Inferior parietal cortex (tissue), 1 donor: ENCODE measurements around the gene EGLN2.
"Not testable (repeated sequence)": the region's sequence is repeated elsewhere in the genome, so short reads cannot be mapped to it uniquely, and the experiment has no call there.

Source experiments
- DNase-seq: peaks from one replicate; pipeline ENCODE4 v3.0.0-alpha.2; 2016; ENCODE audit errors: extremely low spot score

The EGLN2 gene

DNA sequence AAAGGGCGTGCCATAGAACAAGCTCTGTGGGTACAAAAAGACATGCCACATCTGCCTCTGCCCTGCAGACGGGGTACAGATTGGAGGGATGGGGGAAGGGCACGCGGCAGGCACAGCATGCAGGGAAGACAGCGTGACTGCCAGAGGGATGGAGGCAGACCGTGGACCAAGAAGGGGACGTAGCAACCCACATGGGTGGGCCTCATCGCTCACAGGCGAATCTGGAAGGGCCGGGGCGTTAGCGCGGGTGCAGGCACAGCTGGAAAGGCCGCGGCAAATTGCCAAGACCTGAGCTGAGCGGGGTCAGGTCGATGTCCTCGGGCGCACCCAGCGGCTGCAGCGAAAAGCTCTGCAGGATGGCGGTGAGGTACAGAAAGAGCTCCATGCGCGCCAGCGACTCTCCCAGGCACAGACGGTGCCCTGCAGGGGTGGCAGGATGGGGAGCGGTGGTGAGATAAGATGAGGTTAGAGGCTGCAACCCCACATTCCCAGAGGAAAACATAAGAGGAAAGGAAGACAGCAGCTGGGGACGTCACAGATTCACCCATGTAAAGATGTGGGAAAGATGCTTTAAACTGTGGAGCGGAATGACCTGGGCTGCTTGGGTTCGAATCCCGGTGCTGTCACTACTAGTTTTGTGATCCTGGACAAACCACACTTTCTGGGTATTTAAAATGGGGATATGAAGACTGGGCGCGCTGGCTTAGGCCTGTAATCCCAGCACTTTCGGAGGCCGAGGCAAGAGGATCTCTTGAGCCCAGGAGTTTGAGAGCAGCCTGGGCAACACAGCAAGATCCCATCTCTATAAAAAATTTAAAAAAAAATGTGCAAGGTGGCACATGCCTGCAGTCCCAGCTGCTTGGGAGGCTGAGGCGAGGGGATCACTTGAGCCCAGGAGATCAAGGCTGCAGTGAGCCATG, 19.7 kb downstream of the EGLN2 start:
- not testable (repeated sequence) for DNase-seq

DNA sequence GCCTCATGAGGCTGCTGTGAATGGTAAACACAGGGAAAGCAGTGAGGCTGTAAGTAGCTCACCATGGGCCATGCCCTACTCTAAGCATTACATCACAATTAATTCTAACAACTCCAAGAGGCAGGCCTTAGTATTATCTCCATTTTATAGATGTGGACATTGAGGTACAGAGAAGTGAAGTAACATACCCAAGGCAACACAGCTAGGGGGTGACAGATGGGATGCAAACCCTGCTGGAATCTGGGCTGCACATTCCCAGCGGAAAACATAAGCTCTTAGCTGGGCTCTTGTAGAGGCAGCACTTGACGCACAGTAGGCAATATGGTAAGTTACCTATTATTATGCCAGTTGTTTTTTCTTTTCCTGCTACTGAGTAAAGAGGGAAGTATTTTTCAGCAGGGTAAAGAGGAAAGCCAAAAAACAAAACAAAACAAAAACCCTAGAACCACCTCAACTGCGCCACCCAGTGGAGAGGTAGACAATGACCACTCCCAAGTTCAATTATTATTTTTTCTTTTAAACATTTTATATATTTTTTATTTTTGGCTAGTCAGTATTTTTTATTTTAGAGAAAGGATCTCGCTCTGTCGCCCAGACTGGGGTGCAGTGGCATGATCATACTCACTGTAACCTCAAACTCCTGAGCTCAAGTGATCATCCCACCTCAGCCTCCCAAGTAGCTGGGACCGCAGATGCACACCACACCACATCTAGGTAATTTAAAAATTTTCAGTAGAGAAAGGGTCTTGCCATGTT, 20.7 kb downstream of the EGLN2 start:
- DNase-seq, result peak; percentile 69

GRCh38 chr19:40822161-40822560, 23.2 kb downstream of the EGLN2 start:
- DNase-seq, result no peak

DNA sequence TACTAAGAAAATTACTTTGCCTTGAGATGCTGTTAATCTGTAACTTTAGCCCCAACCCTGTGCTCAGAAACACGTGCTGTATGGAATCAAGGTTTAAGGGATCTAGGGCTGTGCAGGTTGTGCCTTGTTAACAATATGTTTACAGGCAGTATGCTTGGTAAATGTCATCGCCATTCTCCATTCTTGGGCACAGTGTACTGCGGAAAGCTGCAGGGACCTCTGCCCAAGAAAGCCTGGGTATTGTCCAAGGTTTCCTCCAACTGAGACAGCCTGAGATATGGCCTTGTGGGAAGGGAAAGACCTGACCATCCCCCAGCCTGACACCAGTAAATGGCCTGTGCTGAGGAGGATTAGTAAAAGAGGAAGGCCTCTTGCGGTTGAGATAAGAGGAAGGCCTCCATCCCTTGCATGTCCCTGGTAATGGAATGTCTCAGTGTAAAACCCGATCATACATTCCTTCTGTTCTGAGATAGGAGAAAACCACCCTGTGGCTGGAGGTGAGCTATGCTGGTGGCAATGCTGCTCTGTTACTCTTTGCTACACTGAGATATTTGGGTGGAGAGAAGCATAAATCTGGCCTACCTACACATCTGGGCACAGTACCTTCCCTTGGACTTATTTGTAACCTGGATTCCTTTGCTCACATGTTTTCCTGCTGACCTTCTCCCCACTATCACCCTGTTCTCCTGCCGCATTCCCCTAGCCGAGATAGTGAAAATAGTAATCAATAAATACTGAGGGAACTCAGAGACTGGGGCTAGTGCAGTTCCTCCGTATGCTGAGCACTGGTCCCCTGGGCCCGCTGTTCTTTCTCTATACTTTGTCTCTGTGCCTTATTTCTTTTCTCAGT, 23.9 kb downstream of the EGLN2 start:
- DNase-seq, result not testable (repeated sequence)

DNA sequence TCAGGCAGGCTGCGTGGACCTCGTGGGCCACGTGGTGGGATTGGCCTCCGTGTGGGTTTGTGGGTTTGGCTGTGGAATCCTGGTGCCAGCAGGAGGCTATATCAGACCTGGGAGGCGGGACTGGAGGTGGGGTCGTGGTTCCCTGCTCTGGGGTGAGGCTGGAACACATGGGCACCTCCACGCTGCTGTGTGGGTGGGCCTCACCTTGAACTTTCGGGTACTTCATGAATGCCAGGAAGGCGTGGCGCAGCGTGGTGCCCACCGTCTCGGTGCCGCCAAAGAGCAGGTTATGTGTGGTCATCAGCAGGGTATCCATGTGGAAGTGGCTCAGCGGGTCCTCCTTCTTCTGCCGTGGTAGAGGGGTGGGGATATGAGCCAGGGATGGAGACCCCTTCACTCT, 25.9 kb downstream of the EGLN2 start:
- not testable (repeated sequence) for DNase-seq

GRCh38 chr19:40825460-40826095, 26.6 kb downstream of the EGLN2 start:
- DNase-seq, result not testable (repeated sequence)

DNA sequence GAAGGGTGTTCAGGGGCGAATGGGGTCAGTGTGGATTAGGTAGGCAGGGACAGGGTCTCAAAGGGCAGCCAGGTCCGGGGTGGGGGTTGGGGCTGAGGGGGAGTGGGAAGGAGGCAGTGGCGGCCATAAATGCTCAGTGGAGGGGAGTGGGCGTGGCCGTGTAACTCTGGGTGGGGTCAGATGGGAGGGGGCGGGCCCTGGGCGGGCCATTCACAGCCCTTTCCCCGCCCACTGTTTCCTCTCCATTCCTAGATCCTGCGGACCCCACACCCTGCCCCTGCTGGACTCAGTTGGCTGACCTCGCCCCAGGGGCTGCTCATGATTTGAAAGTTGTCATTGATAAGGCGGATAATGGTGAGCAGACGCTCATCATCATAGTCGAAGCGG, 27.3 kb downstream of the EGLN2 start:
- not testable (repeated sequence) for DNase-seq

DNA sequence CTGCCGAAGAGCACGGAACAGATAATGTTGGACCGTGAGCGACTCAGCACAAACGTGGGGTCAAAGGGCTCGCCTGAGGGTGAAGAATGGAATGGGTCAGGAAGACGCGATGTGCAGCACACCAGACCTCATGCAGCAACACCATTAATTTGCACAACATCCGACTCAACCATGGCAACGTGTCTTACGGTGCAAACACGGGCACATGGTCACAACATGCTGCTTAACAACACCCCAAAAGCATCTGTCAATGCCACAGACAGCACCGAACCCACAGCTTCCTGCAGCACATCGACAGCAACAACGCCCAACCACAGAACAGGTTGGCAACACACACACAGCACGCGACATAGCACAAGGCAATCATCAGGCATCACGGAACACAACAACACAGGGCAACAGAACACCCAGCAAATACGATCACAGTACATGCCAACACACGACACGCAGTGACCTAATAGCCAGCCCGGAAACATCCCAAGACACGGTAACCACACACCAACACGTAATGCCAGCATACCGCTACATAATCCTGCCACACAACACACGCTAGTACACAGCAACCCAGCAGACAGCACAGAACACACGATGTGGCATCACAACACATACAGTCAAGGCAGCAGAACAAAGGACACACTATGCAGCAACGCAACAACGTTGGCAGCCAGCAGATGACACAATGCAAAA, 27.9 kb downstream of the EGLN2 start:
- DNase-seq, result not testable (repeated sequence)

GRCh38 chr19:40827386-40828247, 28.6 kb downstream of the EGLN2 start:
- DNase-seq, result no peak

GRCh38 chr19:40829205-40829604, 30.2 kb downstream of the EGLN2 start:
- DNase-seq, result no peak

GRCh38 chr19:40830741-40831140, 31.8 kb downstream of the EGLN2 start:
- not testable (repeated sequence) for DNase-seq

DNA sequence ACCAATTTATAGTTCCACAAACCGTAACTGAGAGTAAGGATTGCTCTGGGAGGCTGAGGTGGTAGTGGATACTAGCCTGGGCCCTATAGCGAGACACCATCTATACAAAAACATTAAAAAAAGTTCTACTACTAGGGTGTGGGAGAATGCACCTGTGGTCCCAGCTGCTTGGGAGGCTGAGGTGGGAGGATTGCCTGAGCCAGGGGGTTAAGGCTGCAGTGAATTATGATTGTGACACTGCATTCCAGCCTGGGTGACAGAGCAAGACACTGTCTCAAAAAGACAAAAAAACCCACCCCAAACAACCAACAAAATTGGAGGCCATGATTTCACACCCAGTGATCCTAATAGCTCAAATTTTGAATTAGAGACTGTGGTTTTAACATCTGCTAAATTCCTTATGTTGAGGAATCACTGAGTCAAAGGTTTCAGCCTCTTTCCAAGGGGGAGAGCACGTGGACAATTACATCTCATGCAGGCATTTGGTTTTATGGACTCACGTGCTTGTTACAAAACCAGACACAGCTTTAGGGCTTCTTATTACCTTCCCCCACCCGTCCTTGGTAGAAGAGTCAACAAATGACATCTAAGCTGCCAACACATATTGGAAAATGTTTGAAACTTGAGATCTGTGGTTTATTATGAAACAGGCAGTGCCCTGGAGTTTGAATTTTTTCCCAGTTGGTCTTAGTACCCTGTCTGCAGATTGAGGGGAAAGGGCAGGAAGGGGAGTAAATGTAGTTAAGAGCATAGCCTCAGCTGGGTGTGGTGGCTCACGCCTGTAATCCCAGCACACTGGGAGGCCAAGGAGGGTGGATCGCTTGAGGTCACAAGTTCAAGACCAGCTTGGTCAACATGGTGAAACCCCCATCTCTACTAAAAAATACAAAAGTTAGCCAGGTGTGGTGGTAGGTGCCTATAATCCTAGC, 32.8 kb downstream of the EGLN2 start:
- no peak for DNase-seq

- not testable (repeated sequence) for DNase-seq
Observed at GRCh38 chr19:40832431-40832790, 33.4 kb downstream of the EGLN2 start.

DNA sequence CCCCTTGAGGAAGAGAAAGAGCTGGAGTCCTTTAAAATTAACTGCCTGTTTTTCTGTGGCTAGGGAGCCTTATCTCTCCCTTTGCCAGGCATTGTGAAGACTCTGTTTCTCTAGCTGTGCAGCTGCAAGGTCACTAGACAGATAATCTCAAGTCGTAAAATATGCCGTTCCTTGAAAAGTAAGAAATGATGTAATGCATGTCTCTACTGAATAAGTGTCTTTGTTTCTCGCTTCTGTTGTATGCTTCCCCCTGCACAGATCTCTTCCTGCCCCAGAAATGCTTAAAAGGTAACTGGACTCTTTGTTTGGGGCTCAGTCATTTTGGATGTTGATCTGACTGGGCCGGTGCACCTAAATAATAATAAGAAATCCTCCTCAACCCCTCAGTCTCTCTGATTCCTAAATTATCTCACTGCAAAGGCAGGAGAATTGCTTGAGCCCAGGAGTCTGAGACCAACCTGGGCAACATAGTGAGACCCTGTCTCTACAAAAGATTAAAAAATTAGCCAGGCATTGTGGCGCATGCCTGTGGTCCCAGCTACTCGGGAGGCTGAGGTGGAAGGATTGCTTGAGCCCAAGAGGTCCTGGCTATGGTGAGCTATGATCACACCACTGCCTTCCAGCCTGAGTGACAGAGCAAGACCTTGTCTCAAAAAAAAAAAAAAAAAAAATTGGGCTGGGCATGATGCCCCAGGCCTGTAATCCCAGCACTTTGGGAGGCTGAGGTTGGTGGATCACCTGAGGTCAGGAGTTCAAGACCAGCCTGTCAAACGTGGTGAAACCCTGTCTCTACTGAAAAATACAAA, 34.9 kb downstream of the EGLN2 start:
- DNase-seq, result peak; percentile 6

DNA sequence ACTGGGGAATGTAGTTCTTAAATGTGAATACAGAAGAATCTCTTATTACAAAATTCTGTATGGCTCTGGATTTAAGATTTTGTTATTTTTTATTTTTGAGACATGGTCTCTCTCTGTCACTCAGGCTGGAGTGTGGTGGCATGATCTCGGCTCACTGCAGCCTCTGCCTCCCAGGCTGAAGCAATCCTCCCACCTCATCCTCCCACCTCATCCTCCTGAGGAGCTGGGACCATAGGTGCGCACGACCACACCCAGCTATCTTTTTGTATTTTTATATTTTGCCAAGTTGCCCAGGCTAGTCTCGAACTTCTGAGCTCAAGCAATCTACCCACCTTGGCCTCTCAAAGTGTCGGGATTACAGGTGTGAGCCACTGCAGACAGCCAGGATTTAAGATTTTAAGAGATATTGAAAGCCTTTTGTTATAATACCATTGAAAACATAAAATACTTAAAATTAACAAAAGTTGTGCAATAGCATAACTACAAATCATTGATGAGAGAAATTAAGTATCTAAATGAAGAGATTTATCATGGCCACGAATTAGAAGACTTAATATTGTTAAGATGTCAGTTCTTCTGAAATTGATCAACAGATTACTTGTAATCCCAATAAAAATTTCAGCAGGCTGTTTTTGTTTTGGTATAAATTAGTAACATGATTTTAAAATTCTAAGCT, 37.9 kb downstream of the EGLN2 start:
- no peak for DNase-seq

DNA sequence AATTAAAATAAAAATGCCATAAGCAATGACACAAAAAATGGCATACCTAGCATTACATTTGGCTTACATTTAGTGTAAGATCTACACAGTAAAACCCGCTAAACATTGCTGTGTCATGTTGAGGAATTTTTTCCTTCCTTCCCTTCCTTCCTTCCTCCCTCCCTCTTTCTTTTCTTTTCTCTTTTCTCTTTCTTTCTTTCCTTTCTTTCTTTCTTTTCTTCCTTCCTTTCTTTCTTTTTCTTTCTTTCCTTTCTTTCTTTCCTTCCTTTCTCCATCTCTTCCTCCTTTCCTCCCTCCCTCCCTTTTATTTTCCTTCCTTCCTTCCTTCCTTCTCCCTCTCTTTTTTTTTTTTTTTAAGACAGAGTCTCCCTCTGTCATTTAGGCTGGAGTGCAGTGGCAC, 39.5 kb downstream of the EGLN2 start:
- not testable (repeated sequence) for DNase-seq

- DNase-seq, result not testable (repeated sequence)
Observed at GRCh38 chr19:40842012-40842411, 43.0 kb downstream of the EGLN2 start.
